B cell (primary cell): ENCODE results near the gene FAM149B1. TPM values are rescaled to one million over a fixed set of nuclear protein-coding genes. Genes with fewer than 3 reads are reported as not detected.

ENCODE experiments used
- ATAC-seq: fragments of 200-7000 bp; cut with Tn5 transposase; one replicate; pipeline ENCODE4 v1.10.0; 2021; ENCODE audit warnings: low read depth, mild to moderate bottlenecking, moderate number of reproducible peaks, moderate library complexity
- CTCF ChIA-PET: fragments of 350-600 bp; sonication (Branson Sonifier 250); formaldehyde crosslinking; loops from one replicate; lab custom pipeline; 2021; ENCODE audit warnings: antibody characterized with exemption, inconsistent platforms; lab: Charles Lee
- POLR2A ChIA-PET: fragments of 350-600 bp; sonication (Branson Sonifier 250); formaldehyde crosslinking; loops from one replicate; lab custom pipeline; 2021; ENCODE audit warnings: antibody characterized with exemption; lab: Charles Lee
- DNase-seq: peaks from one replicate; pipeline ENCODE4 v3.0.0; 2013
- H2AFZ ChIP-seq: 2 replicates; pipeline ENCODE4 v1.6.1; 2012; ENCODE audit warnings: mild to moderate bottlenecking, low read depth, low read length; ENCODE audit not compliant: insufficient read depth, poor library complexity, severe bottlenecking
- H3K27ac ChIP-seq, 2 donors: 1 replicate in 1 of 2; 2 replicates in 1 of 2; pipeline ENCODE4 v1.5.1; 2012 to 2013; ENCODE audit warnings: low read length in 2 of 2, mild to moderate bottlenecking in 2 of 2, moderate library complexity in 1 of 2
- H3K27me3 ChIP-seq, 4 experiments: fragments of 200-600 bp in 1 of 4; sonication (generic) in 1 of 4; replicated peaks in 1 of 4; 1 replicate in 2 of 4; 2 replicates in 2 of 4; pipeline versions ENCODE4 v1.6.1 to v1.7.0; 2013 to 2016; ENCODE audit warnings: low read length in 3 of 4, mild to moderate bottlenecking in 2 of 4, mixed read lengths in 1 of 4, moderate library complexity in 1 of 4; ENCODE audit not compliant: insufficient read depth in 4 of 4, control insufficient read depth in 3 of 4; ENCODE audit errors: control extremely low read depth in 1 of 4
- H3K36me3 ChIP-seq, 2 experiments: replicated peaks in 1 of 2; 1 replicate in 1 of 2; 2 replicates in 1 of 2; pipeline versions ENCODE4 v1.6.1 to v1.7.1; 2013; ENCODE audit warnings: low read length in 1 of 2; ENCODE audit not compliant: insufficient read depth in 2 of 2, control insufficient read depth in 1 of 2; ENCODE audit errors: control extremely low read depth in 1 of 2, extremely low read depth in 1 of 2
- H3K4me1 ChIP-seq, 2 donors: fragments of 200-600 bp in 1 of 2; sonication (generic) in 1 of 2; 1 replicate in 1 of 2; 2 replicates in 1 of 2; pipeline versions ENCODE4 v1.5.1 to v1.6.1; 2013 to 2017; ENCODE audit warnings: low read length in 2 of 2; ENCODE audit not compliant: control insufficient read depth in 2 of 2, insufficient read depth in 2 of 2
- H3K4me2 ChIP-seq: replicated peaks from 2 replicates; pipeline ENCODE3; 2012; ENCODE audit warnings: mild to moderate bottlenecking, low read depth, low read length; ENCODE audit not compliant: poor library complexity, severe bottlenecking
- H3K4me3 ChIP-seq, 5 experiments: fragments of 200-600 bp in 1 of 5; sonication (generic) in 1 of 5; 1 replicate in 3 of 5; 2 replicates in 2 of 5; pipeline versions ENCODE4 v1.5.1 to v1.7.0; 2011 to 2016; ENCODE audit warnings: low read length in 4 of 5, mild to moderate bottlenecking in 4 of 5, low read depth in 2 of 5, control low read depth in 1 of 5, moderate library complexity in 1 of 5; ENCODE audit not compliant: insufficient read depth in 1 of 5; ENCODE audit errors: control extremely low read depth in 1 of 5, extremely low read depth in 1 of 5
- H3K79me2 ChIP-seq: fragments of 200-600 bp; sonication (generic); one replicate; pipeline ENCODE4 v1.6.0; 2016; ENCODE audit warnings: low read length; ENCODE audit not compliant: control insufficient read depth, insufficient read depth
- H3K9ac ChIP-seq: fragments of 200-600 bp; sonication (generic); 2 replicates; pipeline ENCODE4 v1.6.1; 2017; ENCODE audit warnings: mild to moderate bottlenecking, low read length, moderate library complexity
- H3K9me3 ChIP-seq, 3 donors: one replicate each; pipeline versions ENCODE4 v1.6.1 to v1.7.1; 2013; ENCODE audit warnings: low read length in 2 of 3; ENCODE audit not compliant: control insufficient read depth in 2 of 3, insufficient read depth in 1 of 3; ENCODE audit errors: control extremely low read depth in 1 of 3
- H4K20me1 ChIP-seq: 2 replicates; pipeline ENCODE4 v1.6.0; 2012; ENCODE audit warnings: mild to moderate bottlenecking, low read length; ENCODE audit not compliant: insufficient read depth, control insufficient read depth, poor library complexity, severe bottlenecking
- H3K27ac Mint-ChIP-seq: one replicate; pipeline ENCODE4 v1.8.0; 2021; ENCODE audit warnings: mixed read lengths
- H3K27me3 Mint-ChIP-seq: one replicate; pipeline ENCODE4 v1.8.0; 2021; ENCODE audit warnings: mixed read lengths
- H3K4me1 Mint-ChIP-seq: one replicate; pipeline ENCODE4 v1.8.0; 2021; ENCODE audit warnings: mixed read lengths
- H3K4me3 Mint-ChIP-seq: one replicate; pipeline ENCODE4 v1.8.0; 2021; ENCODE audit warnings: mixed read lengths
- H3K9me3 Mint-ChIP-seq: one replicate; pipeline ENCODE4 v1.8.0; 2022; ENCODE audit warnings: mixed read lengths; ENCODE audit not compliant: insufficient read depth
- CTCF ChIP-seq: fragments of 200-600 bp; IDR thresholded peaks from one replicate; pipeline ENCODE4 v1.8.0; 2022; ENCODE audit warnings: antibody characterized with exemption, mild to moderate bottlenecking
- EZH2 ChIP-seq: IDR thresholded peaks from 2 replicates; pipeline ENCODE4 v1.6.1; 2012; ENCODE audit warnings: borderline replicate concordance, low read depth, mild to moderate bottlenecking, moderate library complexity, low read length; ENCODE audit not compliant: insufficient read depth, poor library complexity, severe bottlenecking
- WGBS: methylation state at CpG from one replicate; pipeline ENCODE4 v1.1.5; 2013; ENCODE audit warnings: missing lambda C conversion rate; ENCODE audit not compliant: insufficient coverage; 5-methylcytosine and 5-hydroxymethylcytosine counted together
- intact Hi-C: fragments of 100-400 bp; cut with micrococcal nuclease; formaldehyde crosslinking; loops from one replicate; pipeline ENCODE4 v1.10.0; 2022
- polyA plus RNA-seq: library from polyadenylated mRNA; depleted of rRNA; stranded (reverse); fragments of >200 nt; gene quantifications from 2 replicates; pipeline ENCODE4 v1.2.3, GENCODE V29; 2012
- total RNA-seq, 2 donors: library from RNA; stranded (reverse); fragments of 120-200 nt in 1 of 2; gene quantifications; 1 replicate in 1 of 2; 2 replicates in 1 of 2; pipeline versions ENCODE4 v1.2.3 to v1.2.4, GENCODE V29; 2013 to 2022

The FAM149B1 gene
- total and polyA plus RNA-seq, 2 donors (not counting 1 experiment from before 2014, with no cell fraction given), result 22.5 to 24.3 TPM

- Mint-ChIP-seq H3K27me3 (no peaks in the 10 kb centered on the region), H3K4me3 (no peak overlapping the region), H3K4me1 (peaks cover 5% of the 10 kb centered on the region), H3K9me3 (peaks cover 3% of the 10 kb centered on the region), H3K27ac (no peak overlapping the region)
- DNase-seq, result no peak
- H4K20me1 ChIP-seq, result no peaks in the 10 kb centered on the region
- POLR2A ChIA-PET, result no interaction called here
- H3K27ac ChIP-seq, result no peak overlapping the region
- no peak overlapping the region for H2AFZ ChIP-seq
- no peak overlapping the region for H3K4me3 ChIP-seq
- no peak overlapping the region for H3K9ac ChIP-seq
- no peak for ATAC-seq
- H3K4me1 ChIP-seq, result no peaks in the 10 kb centered on the region
- no peaks in the 10 kb centered on the region for H3K79me2 ChIP-seq
- peaks cover 0 to 3% (median 0%) of the 10 kb centered on the region in 3 donors for H3K9me3 ChIP-seq
- intact Hi-C loops, result no loop called here
- no peaks in the 10 kb centered on the region for H3K27me3 ChIP-seq
- CTCF ChIA-PET, result no interaction called here
- TF ChIP-seq CTCF, result no peak
- no peak for TF ChIP-seq EZH2
- H3K36me3 ChIP-seq, result peaks cover 4 to 19% of the 10 kb centered on the region in 2 experiments
- no peak overlapping the region for H3K4me2 ChIP-seq
These were observed 51.5 kb downstream of the FAM149B1 start for GRCh38 chr10:73219384-73219783.

- intact Hi-C loops, result no loop called here
- peaks cover 2% of the 10 kb centered on the region for H3K9me3 Mint-ChIP-seq
- Histone ChIP-seq H3K27ac (no peak overlapping the region), H3K4me2 (no peak overlapping the region), H3K4me3 (no peak overlapping the region), H4K20me1 (no peaks in the 10 kb centered on the region), H2AFZ (no peak overlapping the region), H3K9ac (no peak overlapping the region), H3K36me3 (peaks cover 4 to 19% of the 10 kb centered on the region in 2 experiments), H3K27me3 (no peaks in the 10 kb centered on the region), H3K79me2 (no peaks in the 10 kb centered on the region), H3K4me1 (no peaks in the 10 kb centered on the region), H3K9me3 (peaks cover 0 to 3% (median 0%) of the 10 kb centered on the region in 3 donors)
- no peak for TF ChIP-seq EZH2
- TF ChIP-seq CTCF, result no peak
- DNase-seq, result no peak
- ChIA-PET POLR2A (no interaction called here), CTCF (no interaction called here)
- no CpG with 5 or more reads among the region's 1 CpG for WGBS
- ATAC-seq, result no peak
- H3K27me3 Mint-ChIP-seq, result no peaks in the 10 kb centered on the region
- H3K27ac Mint-ChIP-seq, result no peak overlapping the region
- peaks cover 5% of the 10 kb centered on the region for H3K4me1 Mint-ChIP-seq
- no peak overlapping the region for H3K4me3 Mint-ChIP-seq
These were observed 53.1 kb downstream of the FAM149B1 start for GRCh38 chr10:73220989-73221388.
